CD4-positive, alpha-beta T cell treated with Interleukin-17A for 4 hours (primary cell): ENCODE data around the gene C1R.

Experiments
- DNase-seq: peaks from one replicate; pipeline ENCODE4 v3.0.0-alpha.2; 2020; ENCODE audit warnings: mixed read lengths

Gene C1R

GRCh38 chr12:7092229-7092985 is at the start of gene C1R:
Gene C1R (minus strand): TSS chr12:7092445. CDS start chr12:7092388, 57 bp downstream.
- peak; percentile 82 for DNase-seq

DNA sequence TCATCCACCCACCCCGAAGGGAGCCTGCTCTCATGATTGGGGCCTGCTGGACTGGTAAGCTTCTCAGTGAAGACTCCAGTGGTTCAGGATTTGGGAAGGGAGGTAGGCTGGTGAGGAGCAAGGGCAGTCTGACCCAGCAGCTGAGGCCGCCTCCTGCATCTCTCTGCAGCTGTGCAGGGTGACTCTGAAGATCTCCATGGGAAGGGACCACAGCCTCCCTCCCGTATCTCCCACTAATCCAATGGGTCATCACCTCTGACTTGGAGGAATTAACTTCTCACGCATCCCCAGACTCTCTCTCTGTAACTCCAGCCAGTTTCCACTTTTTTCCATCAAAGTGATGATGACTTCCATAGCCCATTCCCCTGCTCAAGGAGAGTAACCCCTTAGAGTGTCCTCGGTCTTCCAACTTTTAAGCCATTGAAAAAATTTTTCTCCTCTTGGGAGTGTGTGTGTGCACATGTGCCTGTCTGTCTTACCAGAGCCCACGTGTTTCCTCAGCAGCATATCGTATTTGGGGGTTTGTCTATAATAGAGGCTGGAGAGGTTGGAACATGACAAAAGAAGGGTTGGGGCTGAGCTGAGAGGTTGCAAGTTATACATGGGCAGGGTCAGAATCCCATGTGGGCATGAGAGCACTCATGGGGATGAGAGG is 49.2 kb upstream of the C1R start:
- no peak for DNase-seq

- no peak for DNase-seq
Measured at GRCh38 chr12:7139200-7139599, 47.0 kb upstream of the C1R start.

DNA sequence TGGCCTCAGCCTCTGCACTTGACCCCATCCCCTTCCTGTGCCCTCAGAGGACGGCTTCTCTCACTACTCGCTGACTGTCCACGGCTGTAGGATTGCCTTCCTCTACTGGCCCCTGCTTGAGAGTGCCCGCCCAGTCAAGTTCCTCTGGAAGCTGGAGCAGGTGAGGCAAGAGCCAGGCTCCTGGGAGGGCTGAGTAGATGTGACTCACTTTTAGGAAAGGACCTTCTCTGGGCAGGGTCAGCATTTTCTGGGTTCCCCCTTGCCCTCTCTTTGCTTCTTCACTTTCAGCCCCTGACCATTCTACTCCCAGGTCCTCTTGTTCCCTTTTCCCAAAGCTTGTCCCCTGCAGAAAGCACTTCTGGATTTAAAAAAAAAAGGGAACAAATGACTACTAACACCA is 45.7 kb upstream of the C1R start:
- DNase-seq: no peak

- DNase-seq: no peak
Measured at GRCh38 chr12:7136676-7137075, 44.4 kb upstream of the C1R start.

GRCh38 chr12:7136071-7136470 is 43.8 kb upstream of the C1R start:
- no peak for DNase-seq

DNA sequence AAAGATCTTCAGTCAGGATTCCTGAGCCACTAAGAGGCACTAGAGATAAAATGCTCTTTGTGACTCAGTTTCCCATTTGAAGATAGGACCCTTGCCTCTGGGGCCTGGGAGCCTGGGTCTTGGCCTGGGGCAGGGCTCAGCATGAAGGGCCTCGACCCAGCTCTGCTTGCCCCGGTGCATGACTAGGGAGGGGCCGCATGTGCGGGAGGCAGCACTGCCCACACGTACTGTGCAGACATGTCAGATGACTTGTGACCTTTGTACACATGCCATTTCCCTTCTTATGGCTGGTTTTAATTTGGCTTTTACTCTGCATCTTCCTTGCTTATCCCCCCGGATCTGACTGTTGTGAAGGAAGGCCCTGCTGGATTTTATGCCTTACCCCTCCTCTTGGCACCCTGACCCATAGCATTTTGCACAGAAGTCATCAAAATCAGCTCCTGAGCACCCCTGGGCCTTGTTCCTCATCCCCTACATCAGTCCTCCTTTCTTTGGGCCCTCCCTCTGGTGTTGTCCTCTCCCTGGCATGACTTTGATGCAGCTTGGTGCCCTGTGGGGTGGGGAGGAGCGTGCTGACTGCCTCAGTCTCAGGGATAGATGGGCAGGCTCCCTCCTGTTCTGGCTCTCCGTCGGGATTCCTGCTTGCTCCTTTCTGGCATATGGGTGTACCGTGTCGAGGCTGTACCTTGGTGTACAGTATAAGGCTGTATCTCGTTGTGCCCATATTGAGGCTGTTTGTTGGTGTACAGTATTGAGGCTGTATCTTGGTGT is 42.3 kb upstream of the C1R start:
- no peak for DNase-seq

GRCh38 chr12:7131502-7131866 is 39.2 kb upstream of the C1R start:
- DNase-seq: peak; percentile 50

GRCh38 chr12:7130701-7131501 is 38.7 kb upstream of the C1R start:
- peak; percentile 66 for DNase-seq

- peak; percentile 89 for DNase-seq
Measured at GRCh38 chr12:7129872-7130691, 37.8 kb upstream of the C1R start, which contains the start of gene CLSTN3. Gene CLSTN3 (plus strand): TSS chr12:7130371. CDS start chr12:7130649, 278 bp downstream.

- DNase-seq: no peak
Measured at GRCh38 chr12:7129287-7129871, 37.1 kb upstream of the C1R start.

- no peak for DNase-seq
Measured at GRCh38 chr12:7128681-7129286, 36.5 kb upstream of the C1R start, which contains the start of gene RBP5. Gene RBP5 (minus strand): TSS chr12:7128889. CDS start chr12:7128775, 114 bp downstream.

- no peak for DNase-seq
Measured at GRCh38 chr12:7127916-7128626, 35.8 kb upstream of the C1R start.

GRCh38 chr12:7125632-7126227 is 33.5 kb upstream of the C1R start:
- no peak for DNase-seq

DNA sequence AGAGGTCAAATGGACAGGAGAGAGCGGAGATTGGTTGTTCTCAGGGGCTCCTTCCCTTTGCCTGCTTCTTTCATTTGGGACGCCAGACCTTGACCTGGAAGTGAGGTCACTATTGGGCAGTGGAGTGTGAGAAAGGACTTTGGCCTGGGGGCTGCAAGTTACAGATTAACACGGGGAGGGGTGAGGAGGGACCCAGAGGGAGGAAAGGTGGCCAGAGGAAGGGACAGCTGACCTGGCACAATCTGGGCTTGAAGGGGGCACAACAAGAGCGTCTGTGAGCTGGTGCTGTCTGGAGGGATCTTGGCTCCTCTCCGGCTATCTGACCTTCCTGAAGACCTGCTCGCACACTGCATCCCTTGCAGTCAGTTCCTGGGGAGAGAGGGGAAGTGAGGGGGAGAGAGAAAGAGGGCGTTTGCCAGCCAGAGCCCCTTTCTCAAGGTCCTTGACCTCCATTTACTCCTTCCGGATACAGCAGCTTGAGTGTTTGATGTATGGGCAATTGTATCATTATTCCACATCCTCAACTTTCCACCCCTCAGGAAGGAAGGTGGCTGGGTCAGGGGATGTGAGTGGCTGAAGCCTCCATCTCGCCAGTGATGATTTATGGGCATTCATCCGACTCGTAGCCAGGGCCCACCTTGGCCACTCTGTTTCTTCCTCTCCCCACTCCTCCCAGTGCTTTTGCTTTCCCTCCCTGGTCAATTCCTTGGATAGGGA is 31.7 kb upstream of the C1R start:
- DNase-seq: no peak

DNA sequence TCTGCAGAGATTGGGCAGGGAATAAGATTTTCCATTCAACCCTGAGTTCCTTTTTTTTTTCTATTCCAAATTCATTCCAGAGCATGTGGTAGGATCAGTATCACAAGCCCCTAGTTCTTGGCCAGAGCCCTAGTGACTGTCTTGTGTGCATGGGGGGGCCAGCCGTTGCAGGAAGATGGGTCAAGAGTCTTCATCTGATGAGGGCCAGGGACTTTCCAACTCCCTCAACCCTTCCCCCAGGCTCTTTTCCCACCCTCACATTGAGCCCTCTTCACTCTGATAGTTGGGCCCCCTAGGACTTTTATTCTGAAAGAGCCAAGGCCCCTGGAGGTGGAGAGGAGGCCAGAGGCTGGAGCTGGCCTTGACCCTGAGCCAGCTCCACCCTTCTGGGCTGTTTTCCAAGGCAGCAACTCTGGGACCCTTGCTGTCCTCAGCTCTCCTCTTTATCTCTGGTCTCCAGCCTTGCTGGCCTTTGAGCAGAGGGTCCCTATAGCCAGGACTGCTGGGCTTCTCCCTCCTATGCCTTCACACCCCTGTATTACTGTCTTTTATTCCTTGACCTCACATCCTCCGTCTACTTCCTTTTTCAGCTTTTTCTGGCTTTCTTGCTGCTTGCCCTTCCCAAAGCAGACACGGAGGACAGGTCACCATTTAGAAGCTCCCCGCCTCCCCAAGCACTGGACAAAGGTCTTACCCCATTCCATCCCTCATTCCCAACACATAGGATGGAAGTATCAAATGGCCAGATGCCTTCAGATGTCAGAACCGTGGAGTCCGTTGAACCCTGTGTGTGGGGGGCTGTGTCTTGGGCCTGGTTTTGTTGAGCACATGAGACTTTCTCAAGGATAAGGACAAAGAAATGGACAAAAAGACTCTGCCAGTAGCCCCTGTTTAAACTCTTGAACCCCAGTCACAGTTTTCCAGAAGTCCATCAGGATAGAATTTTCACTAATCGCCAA is 30.8 kb upstream of the C1R start:
- DNase-seq: no peak

GRCh38 chr12:7121324-7121723 is 29.1 kb upstream of the C1R start:
- DNase-seq: no peak

DNA sequence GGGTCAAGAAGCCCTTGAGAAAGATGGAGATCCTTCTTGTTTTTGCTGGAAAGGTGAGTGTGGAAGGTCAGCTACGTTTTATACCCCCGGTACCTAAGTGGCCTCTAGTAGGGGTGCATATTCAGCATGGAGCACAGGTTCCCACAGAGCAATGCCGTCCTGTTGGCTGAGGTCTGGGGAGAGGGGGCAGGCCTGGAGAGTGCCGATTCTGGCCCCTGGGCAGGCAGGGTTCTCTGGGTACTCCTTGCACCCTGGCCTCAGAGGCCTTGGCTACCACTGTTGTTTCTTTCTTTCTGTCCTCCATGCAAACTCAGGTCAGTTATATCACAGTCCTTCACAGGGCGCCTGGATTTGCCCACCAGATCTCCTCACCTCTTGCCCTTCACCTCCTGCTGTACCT is 27.9 kb upstream of the C1R start:
- DNase-seq: no peak
